ENCODE measurements around the gene APOBR.

DNA sequence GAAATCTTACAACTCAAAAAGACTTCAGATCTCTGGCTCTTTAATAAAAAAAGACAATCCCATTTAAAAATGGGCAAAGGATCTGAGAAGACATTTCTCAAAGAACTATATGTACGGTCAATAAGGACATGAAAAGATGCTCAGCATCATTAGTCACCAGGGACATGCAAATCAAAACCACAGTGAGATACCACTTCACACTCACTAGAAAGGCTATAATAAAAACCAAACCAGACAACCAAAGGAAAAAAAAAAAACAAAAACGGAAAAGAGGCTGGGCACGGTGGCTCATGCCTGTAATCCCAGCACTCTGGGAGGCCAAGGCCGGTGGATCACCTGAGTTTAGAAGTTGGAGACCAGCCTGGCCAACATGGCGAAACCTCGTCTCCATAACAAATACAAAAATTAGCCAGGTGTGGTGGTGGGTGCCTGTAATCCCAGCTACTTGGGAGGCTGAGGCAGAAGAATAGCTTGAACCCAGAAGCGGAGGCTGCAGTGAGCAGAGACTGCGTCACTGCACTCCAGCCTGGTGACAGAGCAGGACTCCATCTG lies 20.7 kb upstream of the APOBR start:
- TF ChIP-seq CTCF (IDR thresholded peaks at IDR 0.05) (no peak), POLR2A (IDR thresholded peaks at IDR 0.05) (no peak)
